ENCODE results near the gene IL10RA.

Gene IL10RA

DNA sequence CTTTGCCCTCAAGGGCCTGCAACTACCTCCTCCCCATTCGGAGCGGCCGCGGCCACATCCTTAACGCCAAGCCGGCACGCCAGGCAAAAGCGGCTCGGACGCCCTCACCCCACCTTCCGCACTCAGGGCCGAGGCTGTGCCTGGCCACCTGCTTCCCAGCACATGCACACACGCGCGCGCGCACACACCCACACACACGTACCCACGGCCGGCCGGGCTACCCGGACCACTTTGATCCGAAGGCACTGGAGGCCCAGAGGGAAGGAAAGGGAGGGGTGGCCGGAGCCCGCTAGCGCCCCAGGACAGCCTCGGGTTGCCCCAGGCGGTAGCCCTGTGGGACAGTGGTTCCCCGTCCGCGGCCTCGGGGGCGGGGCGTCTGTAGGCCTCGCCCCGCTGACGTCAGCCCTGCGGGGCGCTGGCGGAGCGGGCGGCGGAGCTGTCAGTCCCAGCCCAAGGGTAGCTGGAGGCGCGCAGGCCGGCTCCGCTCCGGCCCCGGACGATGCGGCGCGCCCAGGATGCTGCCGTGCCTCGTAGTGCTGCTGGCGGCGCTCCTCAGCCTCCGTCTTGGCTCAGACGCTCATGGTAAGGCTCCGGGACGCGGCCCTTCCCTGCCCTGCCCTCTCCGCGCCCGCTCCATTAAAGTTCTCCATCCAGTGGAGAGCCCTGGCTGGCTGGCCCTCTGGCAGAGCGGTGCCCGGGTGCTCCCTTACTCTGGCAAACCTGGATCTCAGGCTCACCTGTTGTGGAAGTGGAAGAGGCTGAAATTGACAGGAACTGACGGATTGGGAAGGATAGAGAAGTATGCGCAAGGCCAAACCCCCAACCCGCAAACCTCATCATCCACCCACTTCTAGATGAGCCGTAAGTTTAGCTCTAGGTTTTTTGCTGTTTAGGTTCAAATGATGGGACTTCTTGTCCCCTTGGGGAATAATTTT is at the start of gene IL10RA:
IL10RA (plus strand) TSS at position 442 of the 935 bp plus-strand sequence; CDS start at position 516, 74 bp downstream.
- no peak for DNase-seq (ENCODE audit: low read depth)
- TF ChIP-seq, protein P1, sequence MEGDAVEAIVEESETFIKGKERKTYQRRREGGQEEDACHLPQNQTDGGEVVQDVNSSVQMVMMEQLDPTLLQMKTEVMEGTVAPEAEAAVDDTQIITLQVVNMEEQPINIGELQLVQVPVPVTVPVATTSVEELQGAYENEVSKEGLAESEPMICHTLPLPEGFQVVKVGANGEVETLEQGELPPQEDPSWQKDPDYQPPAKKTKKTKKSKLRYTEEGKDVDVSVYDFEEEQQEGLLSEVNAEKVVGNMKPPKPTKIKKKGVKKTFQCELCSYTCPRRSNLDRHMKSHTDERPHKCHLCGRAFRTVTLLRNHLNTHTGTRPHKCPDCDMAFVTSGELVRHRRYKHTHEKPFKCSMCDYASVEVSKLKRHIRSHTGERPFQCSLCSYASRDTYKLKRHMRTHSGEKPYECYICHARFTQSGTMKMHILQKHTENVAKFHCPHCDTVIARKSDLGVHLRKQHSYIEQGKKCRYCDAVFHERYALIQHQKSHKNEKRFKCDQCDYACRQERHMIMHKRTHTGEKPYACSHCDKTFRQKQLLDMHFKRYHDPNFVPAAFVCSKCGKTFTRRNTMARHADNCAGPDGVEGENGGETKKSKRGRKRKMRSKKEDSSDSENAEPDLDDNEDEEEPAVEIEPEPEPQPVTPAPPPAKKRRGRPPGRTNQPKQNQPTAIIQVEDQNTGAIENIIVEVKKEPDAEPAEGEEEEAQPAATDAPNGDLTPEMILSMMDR (IDR thresholded peaks at IDR 0.05; ENCODE audit: control insufficient read depth, insufficient read depth, low read depth, low read length, missing control alignments), result no peak
- H3K4me3 ChIP-seq (ENCODE audit: control insufficient read depth, low read depth, low read length), result peak within 1 kb of the TSS; percentile 11

DNA sequence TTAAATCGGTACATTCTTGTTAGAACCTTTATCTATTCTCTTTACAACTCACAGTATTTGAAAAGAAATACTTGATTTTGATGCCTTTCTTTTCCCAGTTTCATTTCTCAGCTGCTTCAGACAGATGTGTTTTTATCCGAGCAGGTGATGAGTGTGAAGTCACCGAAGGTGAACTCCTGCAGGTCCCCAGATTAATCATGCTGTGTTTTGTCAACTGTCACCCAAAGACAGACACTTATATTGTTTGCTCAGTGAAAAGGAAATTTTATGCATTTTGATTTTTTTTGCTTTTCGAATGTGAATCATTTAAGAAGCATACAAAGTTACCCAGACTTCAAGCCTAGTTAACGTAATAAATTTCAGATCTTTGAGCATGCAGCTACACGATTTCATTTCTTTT is 49.2 kb upstream of the IL10RA start:
- no peak for DNase-seq (ENCODE audit: low read depth)
- TF ChIP-seq, protein P1 (IDR thresholded peaks at IDR 0.05; ENCODE audit: control insufficient read depth, insufficient read depth, low read depth, low read length, missing control alignments), result no peak
- H3K4me3 ChIP-seq (ENCODE audit: control insufficient read depth, low read depth, low read length), result no peak overlapping the region

DNA sequence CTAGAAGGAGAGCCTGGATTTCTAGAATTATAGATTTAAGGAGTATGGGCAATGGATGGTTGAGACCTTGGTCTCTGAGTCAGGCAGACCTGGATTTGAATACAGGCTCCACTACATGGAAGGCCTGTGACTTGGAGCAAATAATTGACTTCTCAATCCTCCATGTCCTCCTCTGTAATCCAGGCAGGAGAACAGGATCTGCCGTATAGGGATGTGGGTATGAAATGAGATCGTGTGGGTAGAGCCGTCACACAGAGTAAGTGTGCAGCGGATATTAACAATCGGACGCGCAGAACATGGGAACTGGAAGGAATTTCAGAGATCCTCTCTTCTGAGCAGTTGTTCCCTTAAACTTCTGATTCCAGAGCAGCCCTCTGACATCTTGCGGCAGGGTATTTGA is 45.5 kb upstream of the IL10RA start:
- TF ChIP-seq, protein P1 (IDR thresholded peaks at IDR 0.05; ENCODE audit: control insufficient read depth, insufficient read depth, low read depth, low read length, missing control alignments), result no peak
- no peak for DNase-seq (ENCODE audit: low read depth)
- no peak overlapping the region for H3K4me3 ChIP-seq (ENCODE audit: control insufficient read depth, low read depth, low read length)

DNA sequence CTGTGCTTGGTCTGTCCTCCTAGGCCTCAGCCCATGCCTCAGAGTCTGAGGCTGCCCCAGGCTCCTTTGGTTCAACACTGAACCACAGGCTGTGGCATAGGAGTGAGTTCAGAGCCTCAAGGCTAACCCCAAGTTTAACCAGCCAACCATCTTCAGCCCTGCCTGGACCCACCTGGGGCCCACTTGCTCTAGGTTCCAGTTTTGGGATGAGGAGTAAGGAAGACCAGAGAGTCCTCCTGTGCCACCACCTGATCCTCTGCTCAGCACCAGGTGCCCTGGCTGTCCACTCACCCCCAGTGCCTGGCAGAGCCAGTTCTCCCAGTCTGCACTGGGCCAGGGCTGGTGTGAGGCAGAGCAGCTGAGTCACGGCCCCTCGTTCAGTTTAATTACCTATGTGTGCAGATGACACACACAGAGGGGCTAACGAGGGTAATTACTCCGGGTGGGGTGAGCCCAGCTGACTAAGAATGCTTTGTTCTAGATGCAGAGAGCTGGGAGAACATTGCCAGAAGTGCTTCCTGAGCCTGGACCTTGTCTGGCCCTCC is 45.0 kb upstream of the IL10RA start:
- no peak overlapping the region for H3K4me3 ChIP-seq (ENCODE audit: control insufficient read depth, low read depth, low read length)
- no peak for DNase-seq (ENCODE audit: low read depth)
- TF ChIP-seq, protein P1 (IDR thresholded peaks at IDR 0.05; ENCODE audit: control insufficient read depth, insufficient read depth, low read depth, low read length, missing control alignments), result no peak

DNA sequence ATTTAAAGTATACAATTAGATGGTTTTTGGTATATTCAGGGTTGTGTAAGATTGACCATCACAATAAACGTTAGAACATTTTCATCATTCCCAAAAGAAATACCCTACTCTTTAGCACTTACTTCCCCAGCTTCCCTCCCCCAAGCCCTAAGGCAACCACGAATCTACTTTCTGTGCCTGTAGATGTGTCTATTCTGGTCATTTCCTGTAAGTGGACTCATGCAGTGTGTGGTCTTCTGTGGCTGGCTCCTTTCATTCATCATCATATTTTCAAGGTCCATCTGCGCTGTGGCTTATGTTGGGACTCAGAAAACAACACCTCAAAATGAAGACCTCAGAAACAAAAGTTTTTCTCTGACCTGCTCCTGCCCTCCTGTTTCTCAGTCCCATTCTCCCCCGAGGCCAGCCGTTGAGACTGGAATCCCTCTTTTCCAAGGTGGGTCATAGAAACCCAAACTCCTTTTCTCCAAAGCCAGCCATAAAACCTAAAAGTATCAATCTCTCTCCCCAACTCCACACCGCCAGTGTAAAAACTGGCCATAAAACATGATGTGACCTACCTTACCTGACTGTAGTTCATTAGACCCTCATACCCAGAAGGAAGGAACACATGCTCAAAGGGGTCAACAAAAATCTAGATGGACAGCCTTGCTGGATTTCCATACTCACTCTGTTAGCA is 44.1 kb upstream of the IL10RA start:
- TF ChIP-seq, protein P1 (IDR thresholded peaks at IDR 0.05; ENCODE audit: control insufficient read depth, insufficient read depth, low read depth, low read length, missing control alignments), result no peak
- H3K4me3 ChIP-seq (ENCODE audit: control insufficient read depth, low read depth, low read length), result no peak overlapping the region
- no peak for DNase-seq (ENCODE audit: low read depth)

DNA sequence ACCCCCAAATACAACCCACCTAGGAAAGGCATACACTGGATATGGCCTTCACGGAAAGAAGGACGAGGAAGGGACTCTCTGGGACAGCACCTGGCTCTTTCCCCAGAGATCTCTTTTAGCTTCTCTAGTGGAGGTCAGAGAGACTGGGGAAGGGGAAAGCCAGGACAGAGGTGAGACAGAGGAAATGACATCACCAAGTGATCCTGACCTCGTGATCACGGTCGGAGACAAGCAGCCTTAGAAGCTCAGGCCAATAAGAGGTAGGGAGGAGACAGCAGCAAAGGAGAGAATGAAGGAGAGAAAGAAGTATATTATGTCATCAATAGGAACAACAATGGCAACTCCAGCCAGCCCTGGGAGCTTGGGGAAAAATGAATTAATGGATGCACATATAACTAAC is 41.6 kb upstream of the IL10RA start:
- DNase-seq (ENCODE audit: low read depth), result no peak
- H3K4me3 ChIP-seq (ENCODE audit: control insufficient read depth, low read depth, low read length), result no peak overlapping the region
- TF ChIP-seq, protein P1 (IDR thresholded peaks at IDR 0.05; ENCODE audit: control insufficient read depth, insufficient read depth, low read depth, low read length, missing control alignments), result no peak
